ENCODE results near the gene NOMO2. TPM values are rescaled to one million over a fixed set of nuclear protein-coding genes. Genes with fewer than 3 reads are reported as not detected.
"Not testable (repeated sequence)": the region's sequence is repeated elsewhere in the genome, so short reads cannot be mapped to it uniquely, and the experiment has no call there.

Gene NOMO2
- total RNA-seq, 6 donors from 2014 or later = 37.7 to 133 (median 75.2) TPM

DNA sequence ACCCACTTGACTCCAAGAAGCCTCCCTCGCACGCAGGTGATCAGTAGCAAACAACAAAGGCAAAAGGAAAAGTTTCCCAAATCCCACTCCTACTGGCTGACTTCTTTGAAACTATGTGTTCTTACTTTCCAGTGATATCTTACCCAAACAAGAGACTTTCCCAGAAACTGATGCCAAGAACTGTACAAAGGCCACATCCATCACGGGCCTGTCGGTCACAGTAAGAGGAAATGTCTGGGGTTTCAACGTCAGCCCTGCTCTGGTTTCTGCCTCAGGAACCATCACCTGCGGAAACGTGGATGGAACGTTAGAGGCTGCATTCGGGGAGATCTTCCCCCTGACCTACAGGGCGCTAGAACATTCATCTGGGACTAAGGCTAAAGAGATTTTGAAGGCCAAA, 30.6 kb downstream of the NOMO2 start:
- not testable (repeated sequence) for ATAC-seq (ENCODE audit: low FRiP score in 2 of 2); DNase-seq
- 63 to 66% methylated on average over 3 of the region's 10 CpGs for WGBS, 2 donors

GRCh38 chr16:18530329-18530728, 31.6 kb downstream of the NOMO2 start:
- H3K9me3 ChIP-seq; H3K27ac ChIP-seq; H3K4me1 ChIP-seq; H3K36me3 ChIP-seq; ATAC-seq (ENCODE audit: low FRiP score in 2 of 2); H3K27me3 ChIP-seq; DNase-seq; H3K4me3 ChIP-seq: not testable (repeated sequence)
- WGBS, 2 donors = 80 to 100% methylated on average over 1 to 2 of the region's 3 CpGs

More for the DNA sequence above, 30.6 kb downstream of the NOMO2 start:
- not testable (repeated sequence) for H3K9me3 ChIP-seq, H3K4me1 ChIP-seq, H3K4me3 ChIP-seq, H3K36me3 ChIP-seq, H3K27me3 ChIP-seq, H3K27ac ChIP-seq

- not testable (repeated sequence) for H3K27me3 ChIP-seq; H3K36me3 ChIP-seq; DNase-seq; H3K4me3 ChIP-seq; H3K27ac ChIP-seq; ATAC-seq (ENCODE audit: low FRiP score in 2 of 2); H3K9me3 ChIP-seq; H3K4me1 ChIP-seq
- 87 to 98% methylated on average over 2 to 3 of the region's 4 CpGs for WGBS, 2 donors
Measured at GRCh38 chr16:18526547-18526946, 35.4 kb downstream of the NOMO2 start.

GRCh38 chr16:18525882-18526482, 35.9 kb downstream of the NOMO2 start:
- DNase-seq; ATAC-seq (ENCODE audit: low FRiP score in 2 of 2); H3K27me3 ChIP-seq; H3K36me3 ChIP-seq; H3K9me3 ChIP-seq; H3K4me3 ChIP-seq; H3K27ac ChIP-seq; H3K4me1 ChIP-seq: not testable (repeated sequence)
- 91 to 96% methylated on average over 5 to 6 of the region's 8 CpGs for WGBS, 2 donors

- not testable (repeated sequence) for H3K27ac ChIP-seq; H3K4me1 ChIP-seq; DNase-seq; H3K9me3 ChIP-seq; ATAC-seq (ENCODE audit: low FRiP score in 2 of 2); H3K4me3 ChIP-seq; H3K27me3 ChIP-seq; H3K36me3 ChIP-seq
- WGBS, 2 donors = no CpG with 5 or more reads among the region's 9 CpGs
Measured at GRCh38 chr16:18522637-18523036, 39.3 kb downstream of the NOMO2 start.

- WGBS, 2 donors = no CpG with 5 or more reads among the region's 15 CpGs
- H3K27ac ChIP-seq; H3K4me1 ChIP-seq; ATAC-seq (ENCODE audit: low FRiP score in 2 of 2); H3K27me3 ChIP-seq; H3K4me3 ChIP-seq; H3K9me3 ChIP-seq; DNase-seq; H3K36me3 ChIP-seq: not testable (repeated sequence)
Measured at GRCh38 chr16:18521445-18522181, 40.3 kb downstream of the NOMO2 start.

GRCh38 chr16:18518536-18519283, 43.2 kb downstream of the NOMO2 start:
- not testable (repeated sequence) for H3K27ac ChIP-seq, H3K4me3 ChIP-seq, DNase-seq, H3K9me3 ChIP-seq, H3K36me3 ChIP-seq, H3K27me3 ChIP-seq, H3K4me1 ChIP-seq
- ATAC-seq (ENCODE audit: low FRiP score in 2 of 2) = peak in 1 of 2 donors; percentile 7
- no CpG with 5 or more reads among the region's 12 CpGs for WGBS, 2 donors

DNA sequence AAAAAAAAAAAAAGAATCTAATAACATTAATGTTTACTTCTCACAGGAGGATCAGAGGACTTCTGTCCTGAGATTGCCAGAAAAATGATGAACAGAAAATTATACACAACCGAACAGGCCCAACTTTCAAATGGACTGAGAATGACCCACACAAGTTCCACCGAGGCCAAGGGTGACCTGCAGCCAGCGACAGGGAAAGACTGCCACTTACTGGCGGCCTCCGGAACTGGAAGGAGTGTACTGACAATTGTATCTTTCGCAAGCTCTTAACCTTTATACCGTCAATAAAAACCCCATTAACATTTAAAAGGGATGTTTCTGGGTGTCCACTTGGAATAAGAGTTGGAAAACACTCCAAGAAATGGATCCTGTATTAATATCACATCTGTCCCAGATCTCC, 63.5 kb downstream of the NOMO2 start:
- no CpG with 5 or more reads among the region's 7 CpGs for WGBS, 2 donors
- DNase-seq, H3K9me3 ChIP-seq, H3K4me3 ChIP-seq, H3K4me1 ChIP-seq, H3K27ac ChIP-seq, H3K36me3 ChIP-seq, H3K27me3 ChIP-seq: not testable (repeated sequence)
- peak; percentile 71 to 77 for ATAC-seq (ENCODE audit: low FRiP score in 2 of 2)

GRCh38 chr16:18497032-18497431, 64.9 kb downstream of the NOMO2 start:
- DNase-seq; H3K4me1 ChIP-seq; H3K27me3 ChIP-seq; H3K27ac ChIP-seq; H3K4me3 ChIP-seq; H3K36me3 ChIP-seq; ATAC-seq (ENCODE audit: low FRiP score in 2 of 2); H3K9me3 ChIP-seq: not testable (repeated sequence)
- no CpG with 5 or more reads among the region's 5 CpGs for WGBS, 2 donors

DNA sequence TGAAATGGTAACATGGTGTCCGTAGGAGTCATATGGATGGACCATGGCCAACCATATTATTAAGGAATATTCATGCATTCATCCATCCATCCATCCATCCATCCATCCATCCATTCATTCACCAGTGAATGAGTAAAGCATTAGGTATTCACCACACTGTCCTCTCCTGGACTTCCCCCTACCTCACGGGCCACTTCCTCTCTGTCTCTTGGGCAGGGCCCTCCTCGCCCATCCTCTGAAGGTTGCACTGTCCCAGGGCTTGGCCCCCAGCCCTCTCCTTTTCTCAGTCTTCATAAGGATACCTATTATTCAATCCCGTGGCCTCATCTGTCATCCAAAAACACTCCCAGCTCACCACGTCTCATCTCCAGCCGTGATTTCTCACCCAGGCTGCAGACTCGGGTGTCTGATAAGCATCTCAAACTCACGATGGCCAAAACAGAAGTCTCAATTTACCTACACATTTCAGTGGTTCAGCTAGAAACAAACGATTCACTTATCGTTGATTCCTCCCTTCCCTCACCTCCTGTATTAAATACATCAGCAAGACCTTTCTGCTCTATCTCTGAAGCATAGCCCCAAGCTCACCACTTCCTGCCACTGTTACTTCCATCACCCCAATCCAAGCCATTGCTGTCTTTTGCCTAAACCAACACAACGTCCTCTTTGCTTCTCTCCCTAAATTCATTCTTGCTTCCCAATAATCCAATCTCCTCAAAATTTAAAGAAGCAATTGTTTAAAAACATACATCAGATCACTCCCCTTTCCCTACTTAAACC, 69.6 kb downstream of the NOMO2 start:
- H3K27me3 ChIP-seq; DNase-seq; H3K27ac ChIP-seq; H3K4me3 ChIP-seq; ATAC-seq (ENCODE audit: low FRiP score in 2 of 2); H3K4me1 ChIP-seq; H3K9me3 ChIP-seq; H3K36me3 ChIP-seq: not testable (repeated sequence)
- no CpG with 5 or more reads among the region's 11 CpGs for WGBS, 2 donors

DNA sequence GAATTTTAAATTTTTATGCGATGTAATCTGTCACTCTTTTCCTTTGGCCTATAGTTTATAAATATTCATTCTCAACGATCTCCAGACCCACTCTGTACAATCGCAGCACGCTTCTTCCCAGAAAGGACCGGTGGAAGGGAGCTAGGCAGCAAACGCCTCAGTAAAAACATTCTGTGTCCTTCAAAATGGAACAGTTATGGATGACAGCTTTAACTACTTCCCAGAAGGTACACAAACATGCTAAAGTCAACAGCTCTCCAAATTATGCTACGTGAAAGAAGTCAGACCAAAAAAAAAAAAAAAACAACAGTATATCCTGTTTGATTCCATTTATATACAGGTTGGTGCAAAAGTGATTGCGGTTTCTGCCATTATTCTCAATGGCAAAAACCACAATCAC, 125.9 kb downstream of the NOMO2 start:
- not testable (repeated sequence) for H3K27ac ChIP-seq; H3K4me1 ChIP-seq; DNase-seq; H3K4me3 ChIP-seq; H3K9me3 ChIP-seq; ATAC-seq (ENCODE audit: low FRiP score in 2 of 2); H3K27me3 ChIP-seq; H3K36me3 ChIP-seq
- no CpG with 5 or more reads among the region's 8 CpGs for WGBS, 2 donors

DNA sequence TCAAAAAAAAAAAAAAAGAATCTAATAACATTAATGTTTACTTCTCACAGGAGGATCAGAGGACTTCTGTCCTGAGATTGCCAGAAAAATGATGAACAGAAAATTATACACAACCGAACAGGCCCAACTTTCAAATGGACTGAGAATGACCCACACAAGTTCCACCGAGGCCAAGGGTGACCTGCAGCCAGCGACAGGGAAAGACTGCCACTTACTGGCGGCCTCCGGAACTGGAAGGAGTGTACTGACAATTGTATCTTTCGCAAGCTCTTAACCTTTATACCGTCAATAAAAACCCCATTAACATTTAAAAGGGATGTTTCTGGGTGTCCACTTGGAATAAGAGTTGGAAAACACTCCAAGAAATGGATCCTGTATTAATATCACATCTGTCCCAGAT, 146.1 kb downstream of the NOMO2 start:
- H3K9me3 ChIP-seq = not testable (repeated sequence)
- WGBS, 2 donors = no CpG with 5 or more reads among the region's 7 CpGs

More for the DNA sequence above, 146.1 kb downstream of the NOMO2 start:
- H3K4me1 ChIP-seq, H3K36me3 ChIP-seq, H3K27ac ChIP-seq, H3K27me3 ChIP-seq, DNase-seq, H3K4me3 ChIP-seq: not testable (repeated sequence)
- peak in 1 of 2 donors; percentile 79 for ATAC-seq (ENCODE audit: low FRiP score in 2 of 2)

Measured in upper lobe of left lung (tissue), 6 donors.